ENCODE data around the gene PRRT2.

PRRT2 gene

DNA sequence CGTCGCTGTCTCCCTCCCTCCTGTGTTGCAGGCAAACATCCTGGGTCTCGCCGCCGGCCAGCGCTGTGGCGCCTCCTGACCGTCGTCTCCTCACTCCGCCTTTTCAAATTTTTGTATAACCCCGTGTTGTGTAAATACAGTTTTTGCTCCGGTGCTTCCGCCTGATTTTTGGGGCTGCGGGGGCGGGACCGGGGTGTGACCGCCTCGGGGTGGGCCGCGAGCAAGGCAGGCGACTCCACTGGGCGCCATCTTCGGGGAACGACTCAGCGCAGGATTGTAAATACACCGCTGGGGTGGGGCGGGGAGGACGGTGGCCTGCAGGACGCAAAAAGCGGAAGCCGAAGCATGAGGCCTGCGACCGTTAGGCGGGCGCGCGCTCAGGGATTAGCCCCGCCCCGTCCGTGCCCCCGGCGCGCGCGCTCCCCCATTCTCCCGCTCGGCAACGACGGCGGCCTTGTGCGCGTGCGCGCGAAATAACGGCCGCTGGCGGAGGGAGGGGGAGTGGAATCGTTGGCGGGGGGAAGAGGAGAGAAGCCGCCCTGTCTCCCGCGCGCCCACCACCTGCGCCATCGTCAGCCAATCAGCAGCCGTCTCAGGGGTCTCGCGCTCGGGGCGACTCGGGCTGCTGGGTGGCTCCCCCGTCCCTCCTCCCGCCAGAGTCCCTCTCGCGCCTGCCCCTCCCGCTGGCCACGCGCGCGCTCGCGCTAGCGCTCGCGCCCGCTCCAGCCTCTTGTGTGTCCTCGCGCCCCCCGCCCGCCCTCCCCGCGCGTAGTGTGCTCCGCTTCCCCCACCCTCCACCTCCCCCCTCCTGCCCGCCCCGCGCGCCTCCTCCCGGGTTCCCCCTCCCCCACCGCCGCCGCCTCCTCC lies 6.5 kb upstream of the PRRT2 start:
- in situ Hi-C loops (cut with HindIII; ENCODE audit: low sequenced_read_pairs): no loop called here
- H3K4me3 ChIP-seq (ENCODE audit: low read depth, low read length): peak overlapping the region; percentile 71
- TF ChIP-seq, protein P1, sequence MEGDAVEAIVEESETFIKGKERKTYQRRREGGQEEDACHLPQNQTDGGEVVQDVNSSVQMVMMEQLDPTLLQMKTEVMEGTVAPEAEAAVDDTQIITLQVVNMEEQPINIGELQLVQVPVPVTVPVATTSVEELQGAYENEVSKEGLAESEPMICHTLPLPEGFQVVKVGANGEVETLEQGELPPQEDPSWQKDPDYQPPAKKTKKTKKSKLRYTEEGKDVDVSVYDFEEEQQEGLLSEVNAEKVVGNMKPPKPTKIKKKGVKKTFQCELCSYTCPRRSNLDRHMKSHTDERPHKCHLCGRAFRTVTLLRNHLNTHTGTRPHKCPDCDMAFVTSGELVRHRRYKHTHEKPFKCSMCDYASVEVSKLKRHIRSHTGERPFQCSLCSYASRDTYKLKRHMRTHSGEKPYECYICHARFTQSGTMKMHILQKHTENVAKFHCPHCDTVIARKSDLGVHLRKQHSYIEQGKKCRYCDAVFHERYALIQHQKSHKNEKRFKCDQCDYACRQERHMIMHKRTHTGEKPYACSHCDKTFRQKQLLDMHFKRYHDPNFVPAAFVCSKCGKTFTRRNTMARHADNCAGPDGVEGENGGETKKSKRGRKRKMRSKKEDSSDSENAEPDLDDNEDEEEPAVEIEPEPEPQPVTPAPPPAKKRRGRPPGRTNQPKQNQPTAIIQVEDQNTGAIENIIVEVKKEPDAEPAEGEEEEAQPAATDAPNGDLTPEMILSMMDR (IDR thresholded peaks at IDR 0.05; ENCODE audit: low read depth, low read length): no peak
- DNase-seq (ENCODE audit: low read depth, low spot score): peak; percentile 98

DNA sequence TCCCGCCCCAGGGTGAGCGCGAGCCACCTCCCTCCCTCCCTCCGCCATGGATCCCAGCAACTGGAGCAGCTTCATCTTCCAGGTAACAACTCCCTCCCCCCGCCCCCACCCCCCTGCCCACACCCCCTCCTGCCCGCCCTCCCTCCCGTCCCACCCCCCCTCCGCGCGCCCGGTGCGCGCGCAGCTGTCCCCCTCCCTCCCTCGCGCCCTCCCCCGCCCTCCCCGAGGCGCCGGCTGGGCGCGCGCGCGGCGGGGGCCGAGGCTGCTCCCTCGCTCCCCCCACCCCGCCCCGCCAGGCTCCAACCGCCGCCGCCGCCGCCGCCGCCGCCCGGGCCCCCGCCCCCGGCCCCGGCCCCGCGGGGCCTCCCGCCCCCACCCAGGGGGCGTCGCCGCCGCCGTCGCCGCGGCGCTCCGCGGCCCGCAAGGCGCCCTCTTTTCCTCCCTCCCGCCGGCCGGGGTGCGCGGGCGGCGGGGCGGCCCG lies 5.9 kb upstream of the PRRT2 start, which contains the start of gene MAZ:
TSS of gene MAZ (plus strand) at position 431 of the 481 bp plus-strand sequence. CDS start 173 bp downstream, outside the sequence.
- in situ Hi-C loops (cut with HindIII; ENCODE audit: low sequenced_read_pairs): no loop called here
- TF ChIP-seq, protein P1 (IDR thresholded peaks at IDR 0.05; ENCODE audit: low read depth, low read length): no peak
- DNase-seq (ENCODE audit: low read depth, low spot score): no peak

DNA sequence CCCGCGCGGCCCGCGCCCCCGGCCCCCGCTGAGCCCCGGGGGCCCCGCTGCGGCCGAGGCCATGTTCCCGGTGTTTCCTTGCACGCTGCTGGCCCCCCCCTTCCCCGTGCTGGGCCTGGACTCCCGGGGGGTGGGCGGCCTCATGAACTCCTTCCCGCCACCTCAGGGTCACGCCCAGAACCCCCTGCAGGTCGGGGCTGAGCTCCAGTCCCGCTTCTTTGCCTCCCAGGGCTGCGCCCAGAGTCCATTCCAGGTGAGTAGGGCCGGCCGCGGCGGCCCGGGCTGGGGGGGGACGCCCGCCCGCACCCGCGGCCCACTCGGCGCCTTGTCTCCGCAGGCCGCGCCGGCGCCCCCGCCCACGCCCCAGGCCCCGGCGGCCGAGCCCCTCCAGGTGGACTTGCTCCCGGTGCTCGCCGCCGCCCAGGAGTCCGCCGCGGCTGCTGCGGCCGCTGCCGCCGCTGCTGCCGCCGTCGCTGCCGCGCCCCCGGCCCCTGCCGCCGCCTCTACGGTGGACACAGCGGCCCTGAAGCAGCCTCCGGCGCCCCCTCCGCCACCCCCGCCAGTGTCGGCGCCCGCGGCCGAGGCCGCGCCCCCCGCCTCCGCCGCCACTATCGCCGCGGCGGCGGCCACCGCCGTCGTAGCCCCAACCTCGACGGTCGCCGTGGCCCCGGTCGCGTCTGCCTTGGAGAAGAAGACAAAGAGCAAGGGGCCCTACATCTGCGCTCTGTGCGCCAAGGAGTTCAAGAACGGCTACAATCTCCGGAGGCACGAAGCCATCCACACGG lies 5.2 kb upstream of the PRRT2 start:
- in situ Hi-C loops (cut with HindIII; ENCODE audit: low sequenced_read_pairs): no loop called here
- TF ChIP-seq, protein P1 (IDR thresholded peaks at IDR 0.05; ENCODE audit: low read depth, low read length): no peak
- peak overlapping the region; percentile 64 for H3K4me3 ChIP-seq (ENCODE audit: low read depth, low read length)
- DNase-seq (ENCODE audit: low read depth, low spot score): peak; percentile 64

More for the DNA sequence above, 5.9 kb upstream of the PRRT2 start, which contains the start of gene MAZ:
- peak within 1 kb of the TSS; percentile 71 for H3K4me3 ChIP-seq (ENCODE audit: low read depth, low read length)

DNA sequence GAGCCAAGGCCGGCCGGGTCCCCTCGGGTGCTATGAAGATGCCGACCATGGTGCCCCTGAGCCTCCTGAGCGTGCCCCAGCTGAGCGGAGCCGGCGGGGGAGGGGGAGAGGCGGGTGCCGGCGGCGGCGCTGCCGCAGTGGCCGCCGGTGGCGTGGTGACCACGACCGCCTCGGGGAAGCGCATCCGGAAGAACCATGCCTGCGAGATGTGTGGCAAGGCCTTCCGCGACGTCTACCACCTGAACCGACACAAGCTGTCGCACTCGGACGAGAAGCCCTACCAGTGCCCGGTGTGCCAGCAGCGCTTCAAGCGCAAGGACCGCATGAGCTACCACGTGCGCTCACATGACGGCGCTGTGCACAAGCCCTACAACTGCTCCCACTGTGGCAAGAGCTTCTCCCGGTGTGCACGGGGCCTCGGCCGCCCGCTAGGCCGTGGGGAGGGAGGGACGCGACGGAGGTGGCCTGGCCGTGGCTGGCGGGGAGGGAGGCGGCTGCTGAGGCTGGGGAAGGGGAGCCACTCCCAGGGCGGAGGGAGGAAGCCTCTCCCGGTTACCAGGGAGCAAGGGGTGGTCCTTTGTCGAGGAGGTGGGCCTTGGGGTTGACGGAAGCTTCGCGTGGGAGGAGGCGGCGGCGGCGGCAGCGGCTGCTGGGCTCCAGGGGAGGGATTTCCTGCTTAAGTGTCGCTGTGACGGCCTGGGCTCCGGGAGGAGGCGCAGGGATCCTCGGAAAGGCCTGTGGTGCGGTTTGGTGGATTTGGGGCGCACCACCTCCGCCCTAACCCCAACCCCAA lies 4.4 kb upstream of the PRRT2 start:
- in situ Hi-C loops (cut with HindIII; ENCODE audit: low sequenced_read_pairs): no loop called here
- TF ChIP-seq, protein P1 (IDR thresholded peaks at IDR 0.05; ENCODE audit: low read depth, low read length): peak; percentile 68
- DNase-seq (ENCODE audit: low read depth, low spot score): peak; percentile 96

DNA sequence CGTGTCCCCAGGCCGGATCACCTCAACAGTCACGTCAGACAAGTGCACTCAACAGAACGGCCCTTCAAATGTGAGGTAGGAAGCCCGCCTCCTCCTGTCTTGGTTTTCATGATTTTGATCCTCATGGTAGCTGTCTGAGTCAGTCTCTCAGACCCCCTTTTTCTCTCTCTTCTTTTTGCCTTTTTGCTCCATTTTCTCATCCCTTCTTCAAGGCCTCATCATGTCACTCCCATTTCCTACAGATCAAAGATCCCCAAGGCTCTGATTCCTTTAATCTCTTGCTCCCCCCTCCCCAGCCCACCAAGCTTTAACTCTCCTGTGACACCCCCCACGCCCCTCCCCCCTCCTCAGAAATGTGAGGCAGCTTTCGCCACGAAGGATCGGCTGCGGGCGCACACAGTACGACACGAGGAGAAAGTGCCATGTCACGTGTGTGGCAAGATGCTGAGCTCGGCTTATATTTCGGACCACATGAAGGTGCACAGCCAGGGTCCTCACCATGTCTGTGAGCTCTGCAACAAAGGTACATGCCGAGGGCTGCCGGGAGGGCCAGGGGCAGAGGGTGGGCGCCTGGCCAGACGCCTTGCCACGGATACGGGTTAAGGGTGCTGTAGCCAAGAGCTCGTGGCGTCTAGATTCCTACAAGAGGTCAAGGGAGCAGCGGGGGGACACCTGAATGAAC lies 3.6 kb upstream of the PRRT2 start:
- TF ChIP-seq, protein P1 (IDR thresholded peaks at IDR 0.05; ENCODE audit: low read depth, low read length): no peak
- peak overlapping the region; percentile 64 for H3K4me3 ChIP-seq (ENCODE audit: low read depth, low read length)
- no peak for DNase-seq (ENCODE audit: low read depth, low spot score)
- in situ Hi-C loops (cut with HindIII; ENCODE audit: low sequenced_read_pairs): no loop called here

More for the DNA sequence above, 4.4 kb upstream of the PRRT2 start:
- peak overlapping the region; percentile 64 for H3K4me3 ChIP-seq (ENCODE audit: low read depth, low read length)

All from astrocyte of the spinal cord (primary cell).